ENCODE measurements around the gene PRDM5.

The PRDM5 gene

DNA sequence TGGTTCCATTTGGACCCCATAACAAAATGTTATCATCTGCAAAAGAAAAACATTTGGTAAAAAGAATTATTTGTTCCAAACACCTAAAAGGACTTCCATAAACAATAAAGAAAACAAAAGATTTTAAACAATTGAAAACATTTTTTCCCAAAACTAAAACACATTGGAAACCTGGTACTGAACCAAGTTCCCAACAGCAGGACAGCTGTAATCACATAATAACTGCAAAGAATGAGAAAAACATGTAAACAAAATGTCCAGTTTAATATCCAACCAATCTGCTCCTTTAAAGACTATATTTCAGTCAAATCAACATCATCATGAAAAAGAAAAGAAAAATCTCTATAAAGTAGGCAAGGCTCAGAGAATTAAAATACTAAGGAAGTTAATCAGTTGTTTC lies 36.3 kb downstream of the PRDM5 start:
- no peak overlapping the region for H3K14ac ChIP-seq (ENCODE audit: low read length in 2 of 2)
- no peaks in the 10 kb centered on the region for H3K4me1 ChIP-seq (ENCODE audit: control insufficient read depth, insufficient read depth, low read depth, low read length)
- H4K91ac ChIP-seq (ENCODE audit: low read length) = no peak overlapping the region
- H3K4me2 ChIP-seq (ENCODE audit: low read length, poor library complexity, severe bottlenecking) = no peak overlapping the region
- H2BK5ac ChIP-seq (ENCODE audit: low read depth, low read length, poor library complexity, severe bottlenecking) = no peak overlapping the region
- H3K9ac ChIP-seq (ENCODE audit: low read length) = no peak overlapping the region
- H2BK15ac ChIP-seq (ENCODE audit: low read depth, poor library complexity, severe bottlenecking) = no peak overlapping the region
- no peak overlapping the region for H2BK12ac ChIP-seq (ENCODE audit: low read length in 2 of 2)
- no peaks in the 10 kb centered on the region for H3K36me3 ChIP-seq (ENCODE audit: control insufficient read depth in 1 of 2, insufficient read depth in 2 of 2, low read depth in 1 of 2, low read length in 2 of 2)
- H3K4me3 ChIP-seq (ENCODE audit: insufficient read depth in 1 of 2, low read depth in 1 of 2, low read length in 2 of 2) = no peak overlapping the region
- no peak for DNase-seq
- H3K4ac ChIP-seq (ENCODE audit: low read depth in 1 of 2, low read length in 2 of 2) = no peak overlapping the region
- no peak overlapping the region for H2AK5ac ChIP-seq (ENCODE audit: low read length, severe bottlenecking)
- no peak overlapping the region for H3K18ac ChIP-seq (ENCODE audit: low read depth in 1 of 2, low read length in 2 of 2)
- H3K9me3 ChIP-seq (ENCODE audit: control insufficient read depth, low read length) = peaks cover 17% of the 10 kb centered on the region
- H3K23ac ChIP-seq (ENCODE audit: low read length in 2 of 2) = no peak overlapping the region
- no peak overlapping the region for H2BK120ac ChIP-seq (ENCODE audit: low read depth, low read length)
- H2AFZ ChIP-seq (ENCODE audit: low read depth, low read length) = no peak overlapping the region
- H4K8ac ChIP-seq (ENCODE audit: low read length) = no peak overlapping the region
- H3K79me1 ChIP-seq (replicated peaks; ENCODE audit: low read length, poor library complexity, severe bottlenecking) = peaks cover 6% of the 10 kb centered on the region
- no peaks in the 10 kb centered on the region for H3K27me3 ChIP-seq (ENCODE audit: control insufficient read depth in 1 of 2, insufficient read depth in 1 of 2, low read length in 2 of 2)
- no peak overlapping the region for H3K27ac ChIP-seq (ENCODE audit: low read length, poor library complexity, severe bottlenecking)

DNA sequence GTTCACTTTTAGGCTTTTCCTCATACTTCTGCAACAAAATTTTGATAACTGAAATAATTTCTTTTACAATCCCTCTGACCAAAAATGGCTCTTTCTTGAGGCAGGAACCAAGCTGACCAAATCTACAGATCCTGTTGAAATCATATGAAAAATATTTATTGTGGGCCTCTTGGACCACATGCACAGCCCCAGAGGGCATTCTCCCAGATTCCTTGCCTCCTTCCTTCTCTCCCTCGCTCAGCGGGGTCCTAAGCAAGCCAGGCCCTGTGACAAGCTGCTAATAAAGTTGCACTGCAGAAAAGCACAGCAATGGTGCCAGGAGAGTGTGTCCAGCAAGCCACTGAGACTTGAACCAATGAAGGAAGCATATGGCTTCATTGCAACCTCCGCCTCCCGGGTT lies 40.7 kb downstream of the PRDM5 start:
- Histone ChIP-seq H3K14ac (ENCODE audit: low read length in 2 of 2) (no peak overlapping the region), H2AFZ (ENCODE audit: low read depth, low read length) (no peak overlapping the region), H3K27me3 (ENCODE audit: control insufficient read depth in 1 of 2, insufficient read depth in 1 of 2, low read length in 2 of 2) (no peaks in the 10 kb centered on the region), H3K4ac (ENCODE audit: low read depth in 1 of 2, low read length in 2 of 2) (no peak overlapping the region), H2BK15ac (ENCODE audit: low read depth, poor library complexity, severe bottlenecking) (no peak overlapping the region), H3K27ac (ENCODE audit: low read length, poor library complexity, severe bottlenecking) (no peak overlapping the region), H2BK12ac (ENCODE audit: low read length in 2 of 2) (no peak overlapping the region), H4K91ac (ENCODE audit: low read length) (no peak overlapping the region), H3K36me3 (ENCODE audit: control insufficient read depth in 1 of 2, insufficient read depth in 2 of 2, low read depth in 1 of 2, low read length in 2 of 2) (no peaks in the 10 kb centered on the region), H3K4me1 (ENCODE audit: control insufficient read depth, insufficient read depth, low read depth, low read length) (no peaks in the 10 kb centered on the region), H3K4me3 (ENCODE audit: insufficient read depth in 1 of 2, low read depth in 1 of 2, low read length in 2 of 2) (no peak overlapping the region), H3K79me1 (replicated peaks; ENCODE audit: low read length, poor library complexity, severe bottlenecking) (peaks cover 3% of the 10 kb centered on the region), H3K9me3 (ENCODE audit: control insufficient read depth, low read length) (peaks cover 12% of the 10 kb centered on the region), H3K23ac (ENCODE audit: low read length in 2 of 2) (no peak overlapping the region), H2BK5ac (ENCODE audit: low read depth, low read length, poor library complexity, severe bottlenecking) (no peak overlapping the region), H3K4me2 (ENCODE audit: low read length, poor library complexity, severe bottlenecking) (no peak overlapping the region), H2AK5ac (ENCODE audit: low read length, severe bottlenecking) (no peak overlapping the region), H3K18ac (ENCODE audit: low read depth in 1 of 2, low read length in 2 of 2) (no peak overlapping the region), H4K8ac (ENCODE audit: low read length) (no peak overlapping the region), H2BK120ac (ENCODE audit: low read depth, low read length) (no peak overlapping the region), H3K9ac (ENCODE audit: low read length) (no peak overlapping the region)
- DNase-seq = no peak
- 97% methylated on average over 4 of the region's 4 CpGs for WGBS

DNA sequence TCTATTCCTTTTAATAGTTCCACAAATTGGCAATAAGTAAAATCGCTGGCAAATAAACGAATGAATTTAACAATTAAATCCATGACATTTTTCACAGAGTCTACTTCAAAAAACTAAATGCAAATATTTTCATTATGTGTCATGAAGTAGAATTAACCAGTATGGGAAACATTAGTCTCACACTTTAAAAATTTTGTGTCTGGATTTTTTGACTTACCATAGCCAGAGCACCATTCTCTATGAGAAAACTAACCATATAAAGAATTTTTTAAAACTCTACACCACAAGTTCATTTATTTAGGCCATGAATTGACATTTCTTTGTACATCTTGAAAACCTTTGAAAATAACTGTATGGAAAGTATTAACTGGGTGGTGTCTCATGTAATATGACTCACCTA lies 41.2 kb downstream of the PRDM5 start:
- 100% methylated on average over 1 of the region's 2 CpGs for WGBS
- H3K27me3 ChIP-seq (ENCODE audit: control insufficient read depth in 1 of 2, insufficient read depth in 1 of 2, low read length in 2 of 2) = no peaks in the 10 kb centered on the region
- no peak overlapping the region for H3K4me2 ChIP-seq (ENCODE audit: low read length, poor library complexity, severe bottlenecking)
- H3K9me3 ChIP-seq (ENCODE audit: control insufficient read depth, low read length) = peaks cover 12% of the 10 kb centered on the region
- H3K4ac ChIP-seq (ENCODE audit: low read depth in 1 of 2, low read length in 2 of 2) = no peak overlapping the region
- H2BK120ac ChIP-seq (ENCODE audit: low read depth, low read length) = no peak overlapping the region
- no peaks in the 10 kb centered on the region for H3K36me3 ChIP-seq (ENCODE audit: control insufficient read depth in 1 of 2, insufficient read depth in 2 of 2, low read depth in 1 of 2, low read length in 2 of 2)
- no peak overlapping the region for H3K27ac ChIP-seq (ENCODE audit: low read length, poor library complexity, severe bottlenecking)
- no peak overlapping the region for H3K4me3 ChIP-seq (ENCODE audit: insufficient read depth in 1 of 2, low read depth in 1 of 2, low read length in 2 of 2)
- H3K14ac ChIP-seq (ENCODE audit: low read length in 2 of 2) = no peak overlapping the region
- no peak overlapping the region for H2BK12ac ChIP-seq (ENCODE audit: low read length in 2 of 2)
- H3K23ac ChIP-seq (ENCODE audit: low read length in 2 of 2) = no peak overlapping the region
- H3K18ac ChIP-seq (ENCODE audit: low read depth in 1 of 2, low read length in 2 of 2) = no peak overlapping the region
- H2AFZ ChIP-seq (ENCODE audit: low read depth, low read length) = no peak overlapping the region
- H2AK5ac ChIP-seq (ENCODE audit: low read length, severe bottlenecking) = no peak overlapping the region
- no peak overlapping the region for H2BK5ac ChIP-seq (ENCODE audit: low read depth, low read length, poor library complexity, severe bottlenecking)
- H4K91ac ChIP-seq (ENCODE audit: low read length) = no peak overlapping the region
- peaks cover 3% of the 10 kb centered on the region for H3K79me1 ChIP-seq (replicated peaks; ENCODE audit: low read length, poor library complexity, severe bottlenecking)
- no peak overlapping the region for H3K9ac ChIP-seq (ENCODE audit: low read length)
- H4K8ac ChIP-seq (ENCODE audit: low read length) = no peak overlapping the region
- H2BK15ac ChIP-seq (ENCODE audit: low read depth, poor library complexity, severe bottlenecking) = no peak overlapping the region
- DNase-seq = no peak
- no peaks in the 10 kb centered on the region for H3K4me1 ChIP-seq (ENCODE audit: control insufficient read depth, insufficient read depth, low read depth, low read length)

DNA sequence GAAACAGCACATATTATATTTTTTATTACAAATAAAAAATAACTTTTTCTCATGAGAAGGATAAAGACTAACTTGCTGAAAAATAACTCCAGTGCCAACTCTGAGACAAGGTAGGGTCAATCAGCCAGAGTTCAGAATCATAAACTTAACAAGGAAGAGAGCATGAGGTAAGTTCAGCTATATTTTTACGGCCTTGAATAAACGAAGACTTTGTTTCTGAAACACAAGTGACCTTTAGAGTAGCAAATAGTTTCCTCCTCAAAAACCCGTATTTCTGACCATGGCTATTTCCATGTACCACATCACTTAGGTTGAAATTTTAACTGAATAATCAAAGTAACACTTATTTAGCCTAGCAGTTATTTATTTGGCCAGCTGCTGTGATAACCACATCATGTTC lies 45.5 kb downstream of the PRDM5 start:
- H3K79me1 ChIP-seq (replicated peaks; ENCODE audit: low read length, poor library complexity, severe bottlenecking) = peaks cover 6% of the 10 kb centered on the region
- no peak overlapping the region for H3K18ac ChIP-seq (ENCODE audit: low read depth in 1 of 2, low read length in 2 of 2)
- H3K4ac ChIP-seq (ENCODE audit: low read depth in 1 of 2, low read length in 2 of 2) = no peak overlapping the region
- no peak overlapping the region for H2BK5ac ChIP-seq (ENCODE audit: low read depth, low read length, poor library complexity, severe bottlenecking)
- H3K9me3 ChIP-seq (ENCODE audit: control insufficient read depth, low read length) = peaks cover 12% of the 10 kb centered on the region
- H3K23ac ChIP-seq (ENCODE audit: low read length in 2 of 2) = no peak overlapping the region
- 70% methylated on average over 3 of the region's 3 CpGs for WGBS
- no peak overlapping the region for H3K4me2 ChIP-seq (ENCODE audit: low read length, poor library complexity, severe bottlenecking)
- H3K36me3 ChIP-seq (ENCODE audit: control insufficient read depth in 1 of 2, insufficient read depth in 2 of 2, low read depth in 1 of 2, low read length in 2 of 2) = no peaks in the 10 kb centered on the region
- DNase-seq = no peak
- no peak overlapping the region for H3K14ac ChIP-seq (ENCODE audit: low read length in 2 of 2)
- no peak overlapping the region for H3K4me3 ChIP-seq (ENCODE audit: insufficient read depth in 1 of 2, low read depth in 1 of 2, low read length in 2 of 2)
- no peak overlapping the region for H2AK5ac ChIP-seq (ENCODE audit: low read length, severe bottlenecking)
- no peak overlapping the region for H3K9ac ChIP-seq (ENCODE audit: low read length)
- H4K8ac ChIP-seq (ENCODE audit: low read length) = no peak overlapping the region
- no peaks in the 10 kb centered on the region for H3K27me3 ChIP-seq (ENCODE audit: control insufficient read depth in 1 of 2, insufficient read depth in 1 of 2, low read length in 2 of 2)
- H3K27ac ChIP-seq (ENCODE audit: low read length, poor library complexity, severe bottlenecking) = no peak overlapping the region
- no peak overlapping the region for H2BK15ac ChIP-seq (ENCODE audit: low read depth, poor library complexity, severe bottlenecking)
- no peak overlapping the region for H2AFZ ChIP-seq (ENCODE audit: low read depth, low read length)
- H3K4me1 ChIP-seq (ENCODE audit: control insufficient read depth, insufficient read depth, low read depth, low read length) = no peaks in the 10 kb centered on the region
- no peak overlapping the region for H4K91ac ChIP-seq (ENCODE audit: low read length)
- H2BK12ac ChIP-seq (ENCODE audit: low read length in 2 of 2) = no peak overlapping the region
- H2BK120ac ChIP-seq (ENCODE audit: low read depth, low read length) = no peak overlapping the region
